HepG2 (cell line): ENCODE results near the gene MAMSTR. TPM values are rescaled to one million over a fixed set of nuclear protein-coding genes. Genes with fewer than 3 reads are reported as not detected.

Experiments used
- CENPBD1 ChIP-seq: sonication (generic); formaldehyde crosslinking; IDR thresholded peaks from 2 replicates; pipeline ENCODE4 v1.8.0; 2022; ENCODE audit warnings: missing genetic modification reagents, low read depth, mild to moderate bottlenecking, borderline replicate concordance
- E2F2 ChIP-seq: sonication (generic); formaldehyde crosslinking; IDR thresholded peaks from 2 replicates; pipeline ENCODE4 v1.4.0; 2020; ENCODE audit warnings: missing genetic modification reagents, borderline replicate concordance
- EZH2 ChIP-seq: conservative IDR thresholded peaks from 2 replicates; pipeline ENCODE4 v1.6.1; 2012; ENCODE audit warnings: mild to moderate bottlenecking, low read depth, low read length, moderate library complexity
- HOXA5 ChIP-seq: sonication (generic); formaldehyde crosslinking; IDR thresholded peaks from 2 replicates; pipeline ENCODE4 v1.4.0; 2020; ENCODE audit warnings: missing genetic modification reagents
- MED13 ChIP-seq: sonication (generic); formaldehyde crosslinking; IDR thresholded peaks from 2 replicates; pipeline ENCODE4 v1.5.0; 2020; ENCODE audit warnings: missing genetic modification reagents
- MYNN ChIP-seq: sonication (generic); formaldehyde crosslinking; IDR thresholded peaks from 2 replicates; pipeline ENCODE4 v1.4.0; 2020; ENCODE audit warnings: mild to moderate bottlenecking, low read depth, missing genetic modification reagents
- NR2F6 ChIP-seq, 2 experiments: IDR thresholded peaks; 2 replicates each; pipeline ENCODE4 v1.6.1; 2016; ENCODE audit warnings: antibody characterized with exemption in 1 of 2, mild to moderate bottlenecking in 1 of 2
- RBFOX2 ChIP-seq: fragments of 200-400 bp; formaldehyde crosslinking; IDR thresholded peaks from 2 replicates; pipeline ENCODE4 v1.6.1; 2017; ENCODE audit warnings: low read depth, mild to moderate bottlenecking, low read length
- SALL2 ChIP-seq: sonication (generic); formaldehyde crosslinking; IDR thresholded peaks from 2 replicates; pipeline ENCODE4 v1.8.1; 2023; ENCODE audit warnings: mild to moderate bottlenecking, missing genetic modification reagents, inconsistent platforms
- SUZ12 ChIP-seq: fragments of 150-350 bp; IDR thresholded peaks from 2 replicates; pipeline ENCODE4 v1.6.1; 2014; ENCODE audit warnings: low read depth, low read length
- TCF12 ChIP-seq, 2 experiments: fragments of 450-650 bp in 1 of 2; sonication (generic) in 1 of 2; formaldehyde crosslinking in 1 of 2; IDR thresholded peaks; 2 replicates each; pipeline versions ENCODE4 v1.6.1 to v1.8.0; 2017 to 2022; ENCODE audit warnings: antibody characterized with exemption in 1 of 2, mild to moderate bottlenecking in 1 of 2, missing genetic modification reagents in 1 of 2, moderate library complexity in 1 of 2
- TFE3 ChIP-seq: IDR thresholded peaks from 2 replicates; pipeline ENCODE4 v1.6.1; 2016
- ZBTB7B ChIP-seq: sonication (generic); formaldehyde crosslinking; IDR thresholded peaks from 2 replicates; pipeline ENCODE4 v1.4.0; 2020; ENCODE audit warnings: missing genetic modification reagents
- ZFP62 ChIP-seq: sonication (generic); formaldehyde crosslinking; IDR thresholded peaks from 2 replicates; pipeline ENCODE4 v1.4.0; 2020; ENCODE audit warnings: missing genetic modification reagents
- ZNF136 ChIP-seq: sonication (generic); formaldehyde crosslinking; IDR thresholded peaks from 2 replicates; pipeline ENCODE4 v1.8.1; 2022; ENCODE audit warnings: low read depth, mild to moderate bottlenecking, moderate library complexity, missing genetic modification reagents
- ZNF281 ChIP-seq: sonication (generic); formaldehyde crosslinking; IDR thresholded peaks from 2 replicates; pipeline ENCODE4 v1.4.0; 2020; ENCODE audit warnings: missing genetic modification reagents, borderline replicate concordance
- ZNF567 ChIP-seq: sonication (generic); formaldehyde crosslinking; IDR thresholded peaks from 2 replicates; pipeline ENCODE4 v1.8.1; 2023; ENCODE audit warnings: mild to moderate bottlenecking, missing genetic modification reagents, borderline replicate concordance
- ZNF639 ChIP-seq: conservative IDR thresholded peaks from 2 replicates; pipeline ENCODE4 v1.6.1; 2018; ENCODE audit warnings: missing genetic modification reagents
- ZNF670 ChIP-seq: sonication (generic); formaldehyde crosslinking; IDR thresholded peaks from 2 replicates; pipeline ENCODE4 v1.8.0; 2022; ENCODE audit warnings: mild to moderate bottlenecking, missing genetic modification reagents, borderline replicate concordance
- ZNF766 ChIP-seq: sonication (generic); formaldehyde crosslinking; IDR thresholded peaks from 2 replicates; pipeline ENCODE4 v1.5.0; 2020; ENCODE audit warnings: missing genetic modification reagents, borderline replicate concordance
- polyA plus RNA-seq, 8 experiments: library from polyadenylated mRNA; depleted of rRNA in 3 of 8; stranded (reverse) in 7 of 8; unstranded in 1 of 8; fragments of >200 nt; fragmentation: Illumina TruSeq in 4 of 8; extraction: Trizol in 4 of 8; gene quantifications; 2 replicates each; pipeline versions ENCODE4 v1.2.1 to v1.2.3, GENCODE V29; 2011 to 2016; ENCODE audit warnings: low read depth in 4 of 8, missing spikeins in 1 of 8, mixed read lengths in 1 of 8; ENCODE audit not compliant: insufficient read depth in 1 of 8
- total RNA-seq, 5 experiments: library from RNA; depleted of rRNA; stranded (reverse); fragments of >200 nt; fragmentation: Illumina TruSeq; extraction: Trizol; gene quantifications; 2 replicates each; pipeline ENCODE4 v1.2.3, GENCODE V29; 2016; ENCODE audit warnings: low read depth in 1 of 5

MAMSTR gene
- total and polyA plus RNA-seq, 2 of the 13 experiments (the other 11 are each of a cell fraction or from before 2014, with no cell fraction given), result 2.2 to 2.4 TPM

GRCh38 chr19:48719263-48720171 lies at the start of gene MAMSTR (continued):
- 0 out of 2 replicates have a peak, but pooled peaks have one; percentile 2 for TF ChIP-seq ZNF281 (CRISPR knock-in tag)
- TF ChIP-seq SUZ12, result no peak
- TF ChIP-seq RBFOX2, result peak; percentile 48
- TF ChIP-seq SALL2 (CRISPR knock-in tag), result no peak
- no peak for TF ChIP-seq ZNF567 (CRISPR knock-in tag)
- no peak for TF ChIP-seq MED13 (CRISPR knock-in tag)
- no peak for TF ChIP-seq TCF12 (IDR thresholded peaks at IDR 0.05)
- TF ChIP-seq TCF12 (CRISPR knock-in tag; IDR thresholded peaks at IDR 0.05), result no peak
- TF ChIP-seq HOXA5 (CRISPR knock-in tag), result 0 out of 2 replicates have a peak, but pooled peaks have one; percentile 15
- TF ChIP-seq ZNF136 (CRISPR knock-in tag), result 0 out of 2 replicates have a peak, but pooled peaks have one; percentile 21
- no peak for TF ChIP-seq ZNF639 (CRISPR knock-in tag)
- 0 out of 2 replicates have a peak, but pooled peaks have one; percentile 6 for TF ChIP-seq ZNF670 (CRISPR knock-in tag)
- TF ChIP-seq EZH2, result no peak
- TF ChIP-seq E2F2 (CRISPR knock-in tag), result no peak
- 0 out of 2 replicates have a peak, but pooled peaks have one; percentile 49 for TF ChIP-seq ZBTB7B (CRISPR knock-in tag)
- TF ChIP-seq TFE3, result 0 out of 2 replicates have a peak, but pooled peaks have one; percentile 14
- no peak for TF ChIP-seq NR2F6 (IDR thresholded peaks at IDR 0.05)
- no peak for TF ChIP-seq NR2F6 (CRISPR knock-in tag; IDR thresholded peaks at IDR 0.05)
- TF ChIP-seq ZNF766 (CRISPR knock-in tag), result no peak
- 0 out of 2 replicates have a peak, but pooled peaks have one; percentile 59 for TF ChIP-seq CENPBD1
- no peak for TF ChIP-seq MYNN
- no peak for TF ChIP-seq ZFP62 (CRISPR knock-in tag)
